ENCODE measurements around the gene EDAR.
A peak's percentile ranks its signal among the peaks of the same experiment; 100 is the strongest.

EDAR gene

DNA sequence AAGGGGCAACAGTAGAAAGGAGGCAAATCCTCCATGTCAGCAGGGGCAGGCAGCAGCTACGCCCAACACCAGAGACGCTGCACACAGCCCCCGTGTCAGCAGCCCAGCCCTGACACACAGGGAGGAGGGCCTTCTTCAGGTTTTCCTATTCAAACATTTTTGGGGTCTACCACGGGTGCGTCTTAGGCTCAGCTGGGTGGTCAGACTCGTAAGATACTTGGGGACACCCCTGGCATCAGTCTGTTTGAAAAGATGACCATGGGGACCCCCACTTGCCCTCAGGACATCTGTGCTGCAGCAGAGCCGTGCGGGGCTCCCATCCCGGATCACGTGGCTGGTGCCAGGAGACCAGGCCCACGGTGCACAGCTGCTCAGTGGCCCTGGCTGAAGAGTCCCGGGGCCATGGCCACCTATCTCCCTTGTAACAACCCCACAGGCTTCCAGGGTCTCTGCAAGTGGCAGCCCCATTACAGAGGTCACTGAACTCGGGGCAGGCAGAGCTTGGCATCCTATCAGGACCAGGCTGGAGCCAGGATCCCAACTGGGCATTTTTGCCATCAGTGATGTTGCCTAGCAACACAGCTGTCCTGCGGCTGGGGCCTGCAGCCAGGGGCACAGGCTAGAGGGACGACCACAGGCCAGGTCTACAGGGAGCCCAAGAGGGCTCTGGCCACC is 82.5 kb downstream of the EDAR start:
- no peak for DNase-seq

DNA sequence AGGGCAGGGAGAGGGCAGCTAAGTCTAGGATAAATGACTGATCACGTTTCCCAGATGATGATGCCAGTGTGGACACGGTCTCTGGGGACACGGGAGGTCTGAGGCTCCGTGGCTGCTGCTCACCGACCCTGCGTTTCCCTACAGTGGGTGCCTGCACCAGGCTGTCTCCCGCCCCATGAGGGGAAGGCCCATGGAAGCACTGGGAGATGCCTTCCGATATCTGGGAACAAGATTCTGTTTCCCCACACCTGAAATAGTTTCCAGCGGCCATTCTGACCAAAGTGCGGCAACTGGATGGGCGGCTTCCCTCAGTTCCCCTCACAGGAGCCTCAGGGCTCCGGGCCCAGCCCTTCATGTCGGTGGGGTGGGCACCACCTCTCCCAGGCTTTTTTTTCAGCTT is 83.1 kb downstream of the EDAR start:
- DNase-seq, result no peak

DNA sequence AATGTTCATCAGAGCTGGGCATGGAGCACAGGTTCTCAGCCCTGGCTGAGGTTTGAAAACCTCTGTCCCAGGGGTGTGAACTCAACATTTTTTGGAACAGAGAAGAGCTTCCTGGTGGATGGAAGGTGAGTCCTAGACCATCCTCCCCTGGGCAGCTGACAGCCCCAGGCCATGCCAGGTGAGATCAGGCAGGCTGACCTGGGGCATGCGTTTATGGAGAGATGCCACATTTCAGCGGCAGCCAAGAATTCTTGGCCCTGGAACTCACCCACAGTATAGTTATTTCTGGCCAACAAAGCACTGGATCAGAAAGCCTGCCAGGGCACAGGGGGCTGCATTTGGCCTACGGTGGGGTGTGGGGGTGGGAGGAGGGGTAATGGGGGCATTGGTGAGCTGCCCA is 83.8 kb downstream of the EDAR start:
- DNase-seq, result no peak

DNA sequence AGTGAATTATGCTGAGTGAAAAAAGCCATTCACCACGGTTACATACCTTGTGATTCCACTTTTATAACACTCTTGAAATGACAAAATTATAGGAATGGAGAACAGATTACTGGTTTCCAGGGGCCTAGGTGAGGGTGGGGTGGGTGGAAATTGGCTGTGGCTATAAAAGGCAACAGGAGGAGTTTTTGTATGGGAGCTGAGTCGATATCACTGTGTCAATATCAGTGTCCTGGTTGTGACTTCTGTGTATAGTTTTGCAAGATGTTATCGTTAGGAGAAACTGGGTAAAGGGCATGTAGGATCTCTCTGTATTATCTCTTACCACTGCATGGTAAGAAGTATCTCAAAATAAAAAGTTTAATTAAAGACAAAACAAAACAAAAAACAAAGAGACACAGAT is 84.3 kb downstream of the EDAR start:
- DNase-seq, result no peak

DNA sequence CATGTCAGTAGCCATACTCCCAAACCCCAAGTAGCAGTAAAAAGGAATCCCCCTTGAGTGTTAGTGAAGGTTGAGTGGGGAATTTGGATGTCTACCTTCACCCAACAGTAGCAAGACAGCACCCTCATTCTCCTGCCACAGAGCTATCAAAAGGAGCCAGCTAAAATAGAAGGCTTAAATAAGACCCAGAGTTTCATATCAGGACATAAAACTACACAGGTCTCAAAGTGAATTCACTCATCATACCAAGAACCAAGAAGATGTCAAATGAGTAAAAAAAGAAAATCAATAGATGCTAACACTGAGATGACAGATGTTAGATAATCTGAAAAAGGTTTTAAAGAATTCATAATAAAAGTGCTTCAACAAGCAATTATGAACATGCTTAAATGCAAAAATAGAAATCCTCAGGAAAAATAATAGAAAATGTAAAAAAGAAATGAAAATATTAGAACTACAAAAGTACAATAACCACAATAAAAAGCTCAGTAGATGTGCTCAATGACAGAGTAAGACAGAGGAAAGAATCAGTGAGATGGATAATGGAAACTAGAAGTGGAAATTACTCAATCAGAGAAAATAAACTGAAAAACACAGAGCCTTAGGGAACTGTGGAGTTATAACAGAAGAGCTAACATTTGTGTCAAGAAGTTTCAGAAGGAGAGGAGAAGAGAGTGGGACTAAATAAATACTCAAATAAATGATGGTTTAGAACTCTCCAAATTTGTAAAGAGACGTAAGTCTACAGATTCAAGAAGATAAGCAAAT is 90.5 kb downstream of the EDAR start:
- DNase-seq, result no peak

DNA sequence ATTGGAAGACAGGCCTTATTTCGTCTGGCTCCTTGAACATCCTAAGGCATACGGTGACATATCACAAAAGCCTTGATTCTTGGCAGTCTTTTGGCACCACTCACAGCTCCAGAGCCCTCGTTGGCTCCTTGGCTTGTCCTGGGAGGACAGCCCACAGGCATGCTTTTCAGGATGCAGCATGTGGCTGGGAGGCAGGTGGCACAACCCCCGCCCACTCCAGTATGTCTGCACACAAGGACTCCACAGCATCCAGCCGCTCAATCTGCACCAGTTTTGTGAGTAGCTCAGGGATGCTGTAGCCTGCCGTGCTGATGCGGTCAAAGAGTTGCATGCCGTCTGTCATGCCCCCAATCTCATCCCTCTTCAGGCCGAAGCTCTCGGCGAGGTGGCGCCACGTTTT is 92.3 kb downstream of the EDAR start:
- DNase-seq, result no peak

DNA sequence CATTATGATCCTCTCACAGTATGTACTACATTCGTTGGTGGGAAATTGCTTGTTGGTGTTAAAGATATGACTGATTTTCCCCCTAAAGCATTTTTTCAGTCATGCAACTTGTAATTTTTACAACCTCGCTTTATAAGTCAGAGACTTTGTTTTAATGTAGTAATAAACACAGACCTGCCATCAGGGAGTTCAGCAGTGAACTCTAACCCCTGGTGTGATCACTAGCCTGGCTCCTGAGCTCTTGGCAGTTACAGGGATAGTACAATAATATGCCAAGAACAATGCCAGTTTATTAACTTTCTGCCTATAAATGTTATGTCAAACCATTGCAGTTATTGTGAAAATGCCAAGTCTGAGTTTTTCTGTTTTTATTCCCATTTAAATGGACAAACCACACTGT is 93.8 kb downstream of the EDAR start:
- no peak for DNase-seq

DNA sequence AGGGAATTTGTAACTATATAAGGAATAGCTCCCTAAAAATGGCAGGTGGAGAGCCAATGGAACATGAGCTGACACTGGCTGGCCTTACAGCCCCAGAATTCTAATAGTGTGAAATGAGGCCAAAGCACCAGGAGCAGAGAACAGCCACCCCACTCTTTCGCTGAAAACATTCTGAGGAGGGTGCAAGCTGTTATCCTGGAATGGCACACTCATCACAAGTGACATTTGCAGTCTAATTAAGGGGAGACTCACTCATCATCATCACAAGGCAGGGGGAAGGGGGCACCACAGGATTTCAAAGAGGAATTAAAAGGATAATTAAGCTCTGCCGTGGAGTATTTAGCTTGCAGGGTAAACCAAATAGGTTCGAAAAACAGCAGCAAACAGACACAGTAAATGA is 94.3 kb downstream of the EDAR start:
- no peak for DNase-seq

DNA sequence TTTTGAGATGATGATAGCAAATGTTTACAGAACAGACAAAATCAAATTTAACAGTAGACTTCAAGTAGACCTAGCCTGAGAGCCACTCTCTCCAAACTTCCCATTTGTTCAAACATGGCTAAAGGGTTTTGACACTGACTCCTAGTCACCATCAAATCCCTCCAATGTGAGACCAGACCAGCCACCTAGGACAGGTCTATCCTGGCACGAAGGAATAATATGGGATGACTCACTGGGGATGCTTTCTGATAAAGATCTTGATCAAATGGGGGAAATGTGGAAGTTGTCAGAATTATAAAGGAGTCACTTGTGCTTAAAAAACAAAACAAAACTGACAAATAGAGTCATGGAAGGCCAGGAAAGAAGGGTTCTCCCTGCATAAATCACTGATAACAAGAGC is 95.7 kb downstream of the EDAR start:
- no peak for DNase-seq

DNA sequence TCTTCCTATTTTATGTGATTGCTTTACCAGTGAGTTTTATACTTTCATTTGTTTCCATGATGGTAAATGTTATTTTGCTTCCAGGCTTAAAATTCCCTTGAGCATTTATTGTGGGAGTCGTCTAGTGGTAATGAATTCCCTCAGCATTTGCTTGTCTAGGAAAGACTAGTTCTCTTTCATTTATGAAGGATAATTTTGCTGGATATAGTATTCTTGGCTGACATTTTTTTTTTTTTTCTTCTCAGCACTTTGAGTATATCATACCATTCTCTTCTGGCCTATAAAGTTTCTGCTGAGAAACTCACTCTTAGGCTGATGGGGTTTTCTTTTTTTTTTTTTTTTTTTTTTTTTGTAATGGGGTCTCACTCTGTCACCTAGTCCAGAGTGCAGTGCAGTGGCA is 99.1 kb downstream of the EDAR start:
- no peak for DNase-seq

DNA sequence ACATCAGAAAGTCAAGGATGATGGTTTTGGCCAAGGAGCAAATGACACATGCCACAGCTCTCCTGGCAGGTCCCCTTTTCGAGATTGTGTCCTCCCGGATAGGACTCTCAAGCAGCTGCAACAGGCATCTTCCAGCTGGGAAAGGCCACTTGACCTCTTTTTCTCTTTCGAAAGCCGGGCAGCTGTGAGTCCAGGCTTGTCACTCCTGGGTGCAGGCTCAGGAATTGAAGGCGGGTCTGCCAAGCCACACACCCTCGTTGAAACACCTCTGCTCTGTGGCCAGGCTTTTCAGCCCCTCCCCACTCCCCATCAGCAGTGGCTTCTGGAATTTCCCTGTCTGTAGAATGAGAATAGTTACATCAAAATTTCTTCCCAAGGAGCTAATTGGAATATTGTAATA is 104.4 kb downstream of the EDAR start:
- DNase-seq, result no peak

DNA sequence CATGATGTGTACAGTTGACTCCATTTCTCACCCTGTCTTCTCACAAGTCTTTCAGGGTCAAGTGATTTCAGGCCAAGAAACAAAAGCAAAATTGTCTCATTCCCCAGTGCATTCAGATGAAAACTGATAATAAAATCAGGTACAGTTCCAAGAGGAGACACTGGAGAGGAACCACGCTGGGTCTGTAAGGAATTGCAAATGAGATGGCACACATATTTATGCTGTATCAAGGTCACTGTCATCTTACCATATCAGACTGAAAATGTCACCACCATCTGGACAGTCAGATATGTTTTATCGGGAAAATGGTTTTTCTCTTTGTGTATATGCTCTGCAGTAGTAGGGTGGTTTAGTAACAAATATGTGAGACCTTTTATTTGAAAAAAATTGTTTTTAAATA is 110.7 kb downstream of the EDAR start:
- DNase-seq, result no peak

DNA sequence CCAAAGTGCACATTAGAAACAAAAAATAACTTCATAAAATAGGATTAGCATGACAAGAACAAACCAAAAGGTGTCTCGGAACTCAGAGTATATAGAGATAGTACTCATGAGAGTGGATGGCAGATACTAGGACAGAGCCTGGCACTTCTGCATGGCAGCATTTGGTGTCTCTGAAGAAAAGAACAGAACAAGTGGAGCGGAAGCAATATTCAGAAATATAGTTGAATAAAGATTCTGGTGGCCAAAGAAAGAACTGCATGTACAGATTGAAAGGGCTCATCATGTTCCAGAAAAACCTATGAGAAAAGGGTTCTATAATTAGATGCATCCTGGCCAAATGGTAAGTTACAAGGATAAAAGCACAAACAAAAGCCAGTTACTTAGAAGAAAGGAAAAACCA is 111.5 kb downstream of the EDAR start:
- no peak for DNase-seq

DNA sequence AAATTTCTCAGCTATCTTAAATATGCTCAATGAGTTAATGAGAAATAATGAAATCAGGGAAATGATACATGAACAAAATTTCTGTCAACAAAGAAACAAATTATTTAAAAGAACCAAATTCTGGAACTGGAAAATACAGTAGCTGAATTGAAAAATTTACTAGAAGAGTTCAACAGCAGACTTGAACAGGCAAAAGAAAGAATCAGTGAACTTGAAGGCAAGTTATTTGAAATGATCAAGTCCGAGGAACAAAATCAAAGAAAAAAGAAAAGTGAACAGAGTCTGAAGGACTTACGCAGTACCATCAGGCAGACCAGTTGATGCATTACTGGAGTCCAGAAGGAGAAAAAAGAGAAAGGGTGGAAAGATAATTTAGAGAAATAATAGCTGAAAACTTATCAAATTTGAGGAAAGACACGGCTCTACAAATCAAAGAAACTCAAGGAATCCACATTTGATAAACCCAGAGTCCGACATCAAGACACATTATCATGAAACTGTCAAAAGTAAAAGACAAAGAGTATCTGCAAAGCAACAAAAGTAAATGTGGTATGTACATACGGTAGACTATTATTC is 118.9 kb downstream of the EDAR start:
- DNase-seq, result no peak

DNA sequence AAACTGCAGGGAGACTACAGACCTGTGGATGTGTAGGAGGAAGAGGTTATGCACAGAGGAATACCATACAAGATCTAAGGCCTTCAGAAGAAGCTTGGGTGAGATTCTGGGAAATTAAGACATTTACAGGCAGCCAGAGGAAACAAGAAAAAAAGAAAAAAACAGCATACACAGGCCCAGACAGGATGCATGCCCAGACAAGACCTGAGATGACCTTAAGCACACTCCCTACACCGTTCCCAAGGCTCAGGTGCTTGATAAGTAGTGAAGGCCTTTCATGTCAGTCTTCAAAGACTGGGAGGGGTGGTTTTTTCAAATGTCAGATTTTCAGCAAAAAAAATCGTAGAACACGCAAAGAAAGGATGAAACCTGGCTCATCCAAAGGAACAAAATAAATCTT is 119.5 kb downstream of the EDAR start:
- DNase-seq, result no peak

DNA sequence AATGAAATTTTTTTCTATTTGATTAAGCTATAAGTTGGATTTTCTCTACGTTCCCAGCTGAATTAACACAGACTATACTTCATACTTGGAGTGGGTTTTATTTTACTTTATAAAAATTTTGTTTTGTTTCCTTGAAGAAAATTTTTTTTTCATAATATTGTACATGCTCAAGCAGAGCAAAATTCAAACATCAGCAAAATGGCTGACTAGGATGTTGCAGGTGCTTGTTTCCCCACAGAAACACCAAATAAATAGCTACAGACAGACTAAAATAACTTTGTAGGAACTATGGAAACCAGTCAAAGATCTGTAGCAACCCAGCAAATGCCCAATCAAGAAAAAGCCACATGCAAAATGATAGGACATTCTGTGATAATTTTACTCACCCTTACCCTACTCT is 120.1 kb downstream of the EDAR start:
- DNase-seq, result no peak

DNA sequence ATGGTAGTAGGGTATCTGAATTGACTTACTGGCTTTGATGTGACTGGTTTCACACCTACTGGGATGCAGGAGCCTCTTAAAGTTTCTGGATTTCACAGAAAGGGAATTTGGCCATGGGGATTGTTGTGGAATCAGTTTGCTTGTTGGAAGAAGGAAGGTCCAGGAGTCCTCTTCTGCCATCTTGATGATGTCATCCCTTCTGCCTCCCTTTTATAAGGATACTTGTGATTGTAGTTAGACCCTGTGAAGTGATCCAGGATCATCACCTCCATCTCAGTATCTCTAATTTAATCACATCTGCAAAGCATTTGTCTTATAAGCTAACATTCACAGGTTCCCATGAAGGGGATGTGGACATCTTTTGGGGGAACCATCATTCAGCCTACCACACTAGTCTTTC is 123.0 kb downstream of the EDAR start:
- no peak for DNase-seq

DNA sequence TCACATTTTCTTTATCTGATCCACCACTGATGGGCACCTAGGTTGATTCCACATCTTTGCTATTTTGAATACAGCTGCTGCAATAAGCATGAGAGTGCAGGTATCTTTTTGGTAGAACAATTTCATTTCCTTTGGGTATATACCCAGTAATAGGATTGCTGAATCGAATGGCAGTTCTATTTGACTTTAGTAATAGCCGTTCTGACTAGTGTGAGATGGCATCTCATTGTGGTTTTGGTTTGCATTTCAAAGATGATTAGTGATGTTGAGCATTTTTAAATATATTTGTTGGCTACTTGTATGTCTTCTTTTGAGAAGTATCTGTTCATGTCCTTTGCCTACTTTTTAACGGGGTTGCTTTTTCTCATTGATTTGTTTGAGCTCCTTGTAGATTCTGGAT is 130.1 kb downstream of the EDAR start:
- DNase-seq, result no peak

DNA sequence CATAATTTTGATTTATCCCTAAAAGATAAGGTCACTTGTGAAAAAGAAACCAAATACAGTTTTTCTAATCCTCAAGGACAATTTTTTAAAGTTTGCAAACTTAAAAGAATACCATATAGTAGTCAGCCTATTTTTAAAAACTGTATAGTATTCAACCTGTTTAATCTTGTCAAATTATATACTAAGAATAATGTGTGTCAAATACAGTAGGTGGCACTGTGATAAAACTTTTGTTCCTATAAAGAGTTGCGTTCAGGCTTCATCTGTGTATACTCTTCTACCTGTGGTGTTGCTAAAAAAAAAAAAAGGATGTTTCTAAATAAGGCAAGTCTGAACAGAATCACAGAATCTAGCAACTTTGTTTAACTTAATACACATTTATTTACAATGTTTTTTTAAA is 133.8 kb downstream of the EDAR start:
- peak; percentile 12 for DNase-seq

DNA sequence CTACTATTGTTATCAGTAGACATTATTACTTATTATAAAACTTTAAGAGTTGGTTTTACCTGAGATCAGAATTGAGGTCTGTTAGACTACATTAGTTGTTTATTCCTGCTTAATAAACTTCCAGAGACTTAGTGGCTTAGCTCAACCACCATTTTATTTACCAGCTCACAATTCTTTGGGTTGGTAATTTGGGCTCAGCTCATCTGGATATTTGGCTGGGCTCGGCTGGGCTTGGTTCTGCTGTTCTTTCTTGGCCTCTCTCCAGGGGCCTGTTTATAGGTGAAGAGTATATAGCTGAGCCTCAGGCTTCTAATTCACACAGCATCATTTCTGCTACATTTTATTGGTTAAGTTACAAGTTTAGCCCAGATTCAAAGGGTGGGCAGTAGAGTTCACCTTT is 134.5 kb downstream of the EDAR start:
- no peak for DNase-seq

DNA sequence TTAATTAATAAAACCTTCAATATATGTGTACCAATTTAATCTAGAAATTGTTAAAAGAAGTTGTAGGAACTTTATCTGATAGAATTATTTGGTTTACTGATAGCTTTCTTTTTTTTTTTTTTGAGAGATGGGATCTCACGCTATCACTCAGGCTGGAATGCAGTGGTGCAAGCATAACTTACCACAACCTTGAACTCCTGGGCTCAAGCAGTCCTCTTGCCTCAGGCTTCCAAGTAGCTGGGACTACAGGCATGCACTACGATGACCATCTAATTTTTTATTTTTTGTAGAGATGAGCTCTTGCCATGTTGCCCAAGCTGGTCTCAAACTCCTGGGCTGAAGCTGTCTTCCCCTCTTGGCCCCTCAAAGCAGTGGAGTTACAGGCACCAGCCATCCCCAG is 135.6 kb downstream of the EDAR start:
- no peak for DNase-seq

DNA sequence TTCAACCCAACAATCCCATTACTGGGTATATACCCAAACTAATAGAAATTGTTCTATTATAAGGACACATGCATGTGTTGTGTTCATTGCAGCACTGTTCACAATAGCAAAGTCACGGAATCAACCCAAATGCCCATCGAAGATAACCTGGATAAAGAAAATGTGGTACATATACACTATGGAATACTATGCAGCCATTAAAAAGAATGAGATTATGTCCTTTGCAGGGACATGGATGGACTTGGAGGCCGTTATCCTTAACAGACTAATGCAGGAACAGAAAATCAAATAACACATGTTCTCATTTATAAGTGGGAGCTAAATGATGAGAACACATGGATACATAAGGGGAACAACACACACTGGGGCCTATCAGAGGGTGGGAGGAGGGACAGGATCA is 136.6 kb downstream of the EDAR start:
- no peak for DNase-seq

DNA sequence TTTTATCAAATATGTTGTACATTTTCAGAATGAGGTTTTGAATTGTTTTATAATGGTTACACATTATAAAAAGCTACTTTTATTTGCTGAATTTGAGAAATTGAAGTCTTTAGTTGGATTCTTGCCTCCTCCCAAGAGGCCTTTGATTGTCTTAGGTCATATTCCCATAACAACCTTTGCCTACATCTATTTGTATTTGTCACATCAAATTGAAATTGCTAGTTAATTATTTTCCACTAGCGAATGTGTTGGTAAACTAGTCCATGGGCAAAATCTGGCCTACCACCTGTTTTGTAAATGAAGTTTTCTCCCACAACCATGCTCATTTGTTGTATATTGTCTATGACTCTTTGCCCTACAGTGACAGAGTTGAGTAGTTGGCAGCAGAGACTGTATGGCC is 142.0 kb downstream of the EDAR start:
- DNase-seq, result no peak

DNA sequence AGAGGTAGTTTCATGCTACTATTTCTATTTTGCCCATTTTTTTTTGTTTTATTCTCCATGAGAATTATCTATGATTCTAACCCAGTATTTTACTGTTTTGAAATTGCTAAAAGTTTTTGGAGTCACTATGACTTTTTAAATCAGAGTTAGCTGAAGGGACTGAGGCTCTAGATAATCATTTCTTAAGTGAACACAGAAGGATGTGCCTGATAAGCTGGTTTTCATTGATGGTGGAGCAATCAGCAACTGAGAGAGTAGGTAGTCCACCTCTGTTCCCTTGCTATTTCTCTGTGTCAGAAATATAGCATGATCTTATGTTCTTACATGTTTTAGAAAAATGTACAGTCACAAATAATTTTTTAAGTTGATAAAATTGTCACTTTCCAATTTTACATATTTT is 143.1 kb downstream of the EDAR start:
- DNase-seq, result no peak
